Astrocyte (in vitro differentiated cells and primary cell): Measurements from ENCODE around the gene RAD51B. TPM values are rescaled to one million over a fixed set of nuclear protein-coding genes. Genes with fewer than 3 reads are reported as not detected.
A peak's percentile ranks its signal among the peaks of the same experiment; 100 is the strongest.

Experiments
- DNase-seq: peaks from one replicate; pipeline ENCODE4 v3.0.0-alpha.2; 2010; ENCODE audit warnings: low read depth
- FAIRE-seq: peaks from 2 replicates; lab custom pipeline; 2011; peaks lifted over from hg19 to GRCh38; lab: Jason Lieb, UNC
- H2AFZ ChIP-seq: 2 replicates; pipeline ENCODE4 v1.6.0; 2012; ENCODE audit warnings: low read depth, low read length, inconsistent platforms
- H3K27ac ChIP-seq: 2 replicates; pipeline ENCODE4 v1.5.1; 2011; ENCODE audit warnings: low read depth, low read length, inconsistent platforms
- H3K27me3 ChIP-seq: 2 replicates; pipeline ENCODE4 v1.6.0; 2011; ENCODE audit warnings: low read length, inconsistent platforms; ENCODE audit not compliant: insufficient read depth
- H3K36me3 ChIP-seq: 2 replicates; pipeline ENCODE4 v1.5.1; 2011; ENCODE audit warnings: low read length, inconsistent platforms; ENCODE audit not compliant: insufficient read depth
- H3K4me1 ChIP-seq: 2 replicates; pipeline ENCODE4 v1.5.1; 2011; ENCODE audit warnings: low read length, inconsistent platforms; ENCODE audit not compliant: insufficient read depth
- H3K4me2 ChIP-seq: 2 replicates; pipeline ENCODE4 v1.6.0; 2012; ENCODE audit warnings: low read length, inconsistent platforms
- H3K4me3 ChIP-seq: 2 replicates; pipeline ENCODE4 v1.5.1; 2011; ENCODE audit warnings: low read depth, mild to moderate bottlenecking, low read length, inconsistent platforms; ENCODE audit not compliant: insufficient read depth
- H3K79me2 ChIP-seq: 2 replicates; pipeline ENCODE4 v1.6.0; 2012; ENCODE audit warnings: mild to moderate bottlenecking, low read length, inconsistent platforms; ENCODE audit not compliant: insufficient read depth
- H3K9ac ChIP-seq: 2 replicates; pipeline ENCODE4 v1.6.0; 2012; ENCODE audit warnings: mild to moderate bottlenecking, low read length, inconsistent platforms
- H3K9me3 ChIP-seq: 2 replicates; pipeline ENCODE4 v1.5.1; 2012; ENCODE audit warnings: low read depth, mild to moderate bottlenecking, low read length, inconsistent platforms; ENCODE audit not compliant: insufficient read depth
- H4K20me1 ChIP-seq: 2 replicates; pipeline ENCODE4 v1.6.0; 2012; ENCODE audit warnings: low read length, inconsistent platforms; ENCODE audit not compliant: insufficient read depth
- H3K27ac Mint-ChIP-seq: one replicate; pipeline ENCODE4 v1.8.0; 2021; ENCODE audit warnings: mild to moderate bottlenecking, mixed read lengths; ENCODE audit not compliant: unreplicated experiment
- H3K27me3 Mint-ChIP-seq: one replicate; pipeline ENCODE4 v1.8.0; 2021; ENCODE audit warnings: low read depth, mixed read lengths; ENCODE audit not compliant: unreplicated experiment
- H3K36me3 Mint-ChIP-seq: one replicate; pipeline ENCODE4 v1.8.0; 2021; ENCODE audit warnings: low read depth, mixed read lengths; ENCODE audit not compliant: unreplicated experiment
- H3K4me1 Mint-ChIP-seq: one replicate; pipeline ENCODE4 v1.8.0; 2021; ENCODE audit warnings: low read depth, mixed read lengths; ENCODE audit not compliant: unreplicated experiment
- H3K4me3 Mint-ChIP-seq: one replicate; pipeline ENCODE4 v1.8.0; 2021; ENCODE audit warnings: mild to moderate bottlenecking, moderate library complexity, mixed read lengths; ENCODE audit not compliant: unreplicated experiment
- H3K9me3 Mint-ChIP-seq: one replicate; pipeline ENCODE4 v1.8.0; 2021; ENCODE audit warnings: mild to moderate bottlenecking, mixed read lengths; ENCODE audit not compliant: unreplicated experiment
- CTCF ChIP-seq: IDR thresholded peaks from 2 replicates; pipeline ENCODE4 v1.5.1; 2011; ENCODE audit warnings: low read depth, mild to moderate bottlenecking, inconsistent platforms, low read length, moderate library complexity; ENCODE audit not compliant: insufficient read depth
- EZH2 ChIP-seq: IDR thresholded peaks from 2 replicates; pipeline ENCODE4 v1.6.1; 2012; ENCODE audit warnings: mild to moderate bottlenecking, low read length, inconsistent platforms; ENCODE audit not compliant: insufficient read depth
- total RNA-seq: library from RNA; stranded (reverse); gene quantifications from 2 replicates; pipeline ENCODE4 v1.2.1, GENCODE V29; 2021

Gene RAD51B
- total RNA-seq, 1 donor from 2014 or later: 10.8 TPM

GRCh38 chr14:68682166-68683103 is 862.9 kb downstream of the RAD51B start:
- DNase-seq (peak; percentile 95), FAIRE-seq (no peak)
- Histone ChIP-seq H2AFZ (peak overlapping the region; percentile 5), H3K9ac (peak overlapping the region; percentile 77), H3K36me3 (no peaks in the 10 kb centered on the region), H3K27ac (peak overlapping the region; percentile 98), H3K9me3 (no peaks in the 10 kb centered on the region), H4K20me1 (no peaks in the 10 kb centered on the region), H3K4me1 (peaks cover 37% of the 10 kb centered on the region), H3K4me2 (peak overlapping the region; percentile 79), H3K79me2 (no peaks in the 10 kb centered on the region), H3K27me3 (no peaks in the 10 kb centered on the region), H3K4me3 (no peak overlapping the region)
- no peaks in the 10 kb centered on the region for H3K36me3 Mint-ChIP-seq
- H3K27me3 Mint-ChIP-seq: no peaks in the 10 kb centered on the region
- peaks cover 48% of the 10 kb centered on the region for H3K4me1 Mint-ChIP-seq
- H3K4me3 Mint-ChIP-seq: no peak overlapping the region
- peak overlapping the region; percentile 90 for H3K27ac Mint-ChIP-seq
- TF ChIP-seq CTCF: no peak
- TF ChIP-seq EZH2: no peak
- no peaks in the 10 kb centered on the region for H3K9me3 Mint-ChIP-seq

- H3K36me3 Mint-ChIP-seq: no peaks in the 10 kb centered on the region
These were observed 863.7 kb downstream of the RAD51B start for GRCh38 chr14:68683326-68683725.

More at GRCh38 chr14:68683326-68683725, 863.7 kb downstream of the RAD51B start:
- Histone ChIP-seq H3K4me3 (no peak overlapping the region), H3K27me3 (no peaks in the 10 kb centered on the region), H2AFZ (peak overlapping the region; percentile 49), H3K9ac (peak overlapping the region; percentile 77), H3K36me3 (no peaks in the 10 kb centered on the region), H3K79me2 (no peaks in the 10 kb centered on the region), H4K20me1 (no peaks in the 10 kb centered on the region), H3K4me2 (peak overlapping the region; percentile 79), H3K27ac (peak overlapping the region; percentile 98), H3K9me3 (no peaks in the 10 kb centered on the region), H3K4me1 (peaks cover 42% of the 10 kb centered on the region)
- H3K27me3 Mint-ChIP-seq: no peaks in the 10 kb centered on the region
- no peaks in the 10 kb centered on the region for H3K9me3 Mint-ChIP-seq
- H3K4me1 Mint-ChIP-seq: peaks cover 54% of the 10 kb centered on the region
- FAIRE-seq (no peak), DNase-seq (peak; percentile 76)
- TF ChIP-seq EZH2 (no peak), CTCF (no peak)
- peak overlapping the region; percentile 90 for H3K27ac Mint-ChIP-seq
- no peak overlapping the region for H3K4me3 Mint-ChIP-seq
